SU-DHL-6 (cell line): ENCODE data around the gene GPAT2.
"Not testable (repeated sequence)": the region's sequence is repeated elsewhere in the genome, so short reads cannot be mapped to it uniquely, and the experiment has no call there.

Experiments
- CTCF ChIP-seq: fragments of 200-600 bp; sonication (generic); IDR thresholded peaks from one replicate; pipeline ENCODE4 v1.5.1; 2017; ENCODE audit warnings: antibody characterized with exemption, mild to moderate bottlenecking, low read length, moderate library complexity; ENCODE audit not compliant: insufficient read depth, poor library complexity, severe bottlenecking
- EZH2phosphoT487 ChIP-seq: fragments of 200-600 bp; sonication (generic), shearing (Covaris generic); conservative IDR thresholded peaks from 2 replicates; pipeline ENCODE4 v1.6.1; 2018; ENCODE audit warnings: mild to moderate bottlenecking, antibody characterized with exemption, low read length, moderate library complexity, mixed read lengths

- not testable (repeated sequence) for TF ChIP-seq CTCF, EZH2phosphoT487
Observed at GRCh38 chr2:96065954-96066353, 31.2 kb upstream of the GPAT2 start.
